Measurements from ENCODE around the gene FAP.
A peak's percentile ranks its signal among the peaks of the same experiment; 100 is the strongest.

FAP gene

GRCh38 chr2:162232027-162232426 is 11.2 kb downstream of the FAP start:
- DNase-seq (ENCODE audit: insufficient read length, low spot score) (no peak), FAIRE-seq (no peak)
- TF ChIP-seq POLR2AphosphoS5 (IDR thresholded peaks at IDR 0.05; ENCODE audit: low read depth, low read length) (no peak), POLR2A (IDR thresholded peaks at IDR 0.05; ENCODE audit: low read depth, low read length) (no peak), SPI1 (IDR thresholded peaks at IDR 0.05; ENCODE audit: low read depth, low read length) (no peak), PAX5 (IDR thresholded peaks at IDR 0.05; ENCODE audit: insufficient read depth, low read length, severe bottlenecking) (no peak), TAF1 (IDR thresholded peaks at IDR 0.05; ENCODE audit: low read depth, low read length) (no peak), POU2F2 (IDR thresholded peaks at IDR 0.05; ENCODE audit: low read depth, low read length) (no peak)

DNA sequence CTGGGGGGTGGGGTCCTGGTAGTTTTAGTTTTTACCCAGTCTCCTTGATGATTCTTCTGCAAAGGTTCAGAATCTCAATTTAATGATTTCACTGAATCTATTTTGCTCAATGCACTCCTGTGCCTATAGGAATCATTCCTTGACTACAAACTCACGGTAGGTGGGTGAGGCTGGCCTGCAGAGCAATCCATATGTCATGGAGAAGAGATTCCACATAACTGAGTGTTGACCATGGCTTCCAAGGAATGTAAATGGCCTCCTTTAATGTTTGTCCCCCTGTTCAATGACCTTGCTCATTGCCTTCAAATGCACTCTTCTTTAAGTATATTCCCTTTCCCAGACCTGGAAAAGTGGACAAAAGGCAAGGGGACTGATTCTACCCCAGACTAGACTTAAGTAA is 12.5 kb downstream of the FAP start:
- no peak for DNase-seq (ENCODE audit: insufficient read length, low spot score)
- TF ChIP-seq POU2F2 (IDR thresholded peaks at IDR 0.05; ENCODE audit: low read depth, low read length) (no peak), TAF1 (IDR thresholded peaks at IDR 0.05; ENCODE audit: low read depth, low read length) (no peak), POLR2A (IDR thresholded peaks at IDR 0.05; ENCODE audit: low read depth, low read length) (no peak), SPI1 (IDR thresholded peaks at IDR 0.05; ENCODE audit: low read depth, low read length) (no peak), PAX5 (IDR thresholded peaks at IDR 0.05; ENCODE audit: insufficient read depth, low read length, severe bottlenecking) (no peak), POLR2AphosphoS5 (IDR thresholded peaks at IDR 0.05; ENCODE audit: low read depth, low read length) (no peak)
- FAIRE-seq: no peak

DNA sequence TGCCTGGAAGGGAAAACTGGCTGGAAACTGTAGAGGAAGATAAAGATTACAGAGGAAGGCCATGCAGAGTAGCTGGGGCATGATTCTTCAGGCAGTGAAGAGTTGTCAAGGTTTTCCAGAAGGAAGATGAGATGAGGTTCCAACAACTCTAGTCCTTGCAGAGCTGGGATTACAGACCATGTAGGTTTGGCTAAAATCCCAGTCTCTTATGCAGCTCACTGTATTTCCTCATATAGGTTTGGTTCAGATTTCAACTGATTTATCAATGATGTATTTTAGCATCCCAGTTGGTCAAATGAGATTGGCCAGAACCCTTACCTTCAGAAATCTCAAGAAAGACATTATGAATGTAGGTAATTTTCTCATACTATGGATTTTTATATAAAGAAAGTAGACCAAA is 16.4 kb downstream of the FAP start:
- FAIRE-seq (no peak), DNase-seq (ENCODE audit: insufficient read length, low spot score) (no peak)
- no peak for TF ChIP-seq POLR2A (IDR thresholded peaks at IDR 0.05; ENCODE audit: low read depth, low read length)
- TF ChIP-seq POLR2AphosphoS5 (IDR thresholded peaks at IDR 0.05; ENCODE audit: low read depth, low read length): no peak
- TF ChIP-seq PAX5 (IDR thresholded peaks at IDR 0.05; ENCODE audit: insufficient read depth, low read length, severe bottlenecking): no peak

GRCh38 chr2:162221064-162221463 is 22.2 kb downstream of the FAP start:
- peak; percentile 17 for DNase-seq (ENCODE audit: insufficient read length, low spot score)
- peak; percentile 95 for FAIRE-seq
- no peak for TF ChIP-seq POLR2AphosphoS5 (IDR thresholded peaks at IDR 0.05; ENCODE audit: low read depth, low read length)
- no peak for TF ChIP-seq SPI1 (IDR thresholded peaks at IDR 0.05; ENCODE audit: low read depth, low read length)
- no peak for TF ChIP-seq PAX5 (IDR thresholded peaks at IDR 0.05; ENCODE audit: insufficient read depth, low read length, severe bottlenecking)
- no peak for TF ChIP-seq POLR2A (IDR thresholded peaks at IDR 0.05; ENCODE audit: low read depth, low read length)
- 0 out of 2 replicates have a peak, but pooled peaks have one; percentile 18 for TF ChIP-seq POU2F2 (IDR thresholded peaks at IDR 0.05; ENCODE audit: low read depth, low read length)

GRCh38 chr2:162220368-162220767 is 22.9 kb downstream of the FAP start:
- FAIRE-seq: no peak
- TF ChIP-seq POU2F2 (IDR thresholded peaks at IDR 0.05; ENCODE audit: low read depth, low read length) (no peak), PAX5 (IDR thresholded peaks at IDR 0.05; ENCODE audit: insufficient read depth, low read length, severe bottlenecking) (no peak), POLR2A (IDR thresholded peaks at IDR 0.05; ENCODE audit: low read depth, low read length) (no peak)
- DNase-seq (ENCODE audit: insufficient read length, low spot score): no peak

GRCh38 chr2:162219426-162219825 is 23.8 kb downstream of the FAP start:
- TF ChIP-seq TAF1 (IDR thresholded peaks at IDR 0.05; ENCODE audit: low read depth, low read length): no peak
- no peak for TF ChIP-seq POLR2AphosphoS5 (IDR thresholded peaks at IDR 0.05; ENCODE audit: low read depth, low read length)
- no peak for TF ChIP-seq POU2F2 (IDR thresholded peaks at IDR 0.05; ENCODE audit: low read depth, low read length)
- TF ChIP-seq PAX5 (IDR thresholded peaks at IDR 0.05; ENCODE audit: insufficient read depth, low read length, severe bottlenecking): no peak
- no peak for TF ChIP-seq SPI1 (IDR thresholded peaks at IDR 0.05; ENCODE audit: low read depth, low read length)
- TF ChIP-seq POLR2A (IDR thresholded peaks at IDR 0.05; ENCODE audit: low read depth, low read length): no peak
- FAIRE-seq (no peak), DNase-seq (ENCODE audit: insufficient read length, low spot score) (no peak)

GRCh38 chr2:162217598-162217997 is 25.6 kb downstream of the FAP start:
- no peak for TF ChIP-seq PAX5 (IDR thresholded peaks at IDR 0.05; ENCODE audit: insufficient read depth, low read length, severe bottlenecking)
- TF ChIP-seq POLR2A (IDR thresholded peaks at IDR 0.05; ENCODE audit: low read depth, low read length): no peak
- TF ChIP-seq TAF1 (IDR thresholded peaks at IDR 0.05; ENCODE audit: low read depth, low read length): no peak
- no peak for TF ChIP-seq POU2F2 (IDR thresholded peaks at IDR 0.05; ENCODE audit: low read depth, low read length)
- no peak for TF ChIP-seq POLR2AphosphoS5 (IDR thresholded peaks at IDR 0.05; ENCODE audit: low read depth, low read length)
- no peak for TF ChIP-seq SPI1 (IDR thresholded peaks at IDR 0.05; ENCODE audit: low read depth, low read length)
- DNase-seq (ENCODE audit: insufficient read length, low spot score): no peak

GRCh38 chr2:162215162-162215561 is 28.1 kb downstream of the FAP start:
- DNase-seq (ENCODE audit: insufficient read length, low spot score) (no peak), FAIRE-seq (no peak)
- TF ChIP-seq POLR2AphosphoS5 (IDR thresholded peaks at IDR 0.05; ENCODE audit: low read depth, low read length): no peak
- TF ChIP-seq POLR2A (IDR thresholded peaks at IDR 0.05; ENCODE audit: low read depth, low read length): no peak
- TF ChIP-seq TAF1 (IDR thresholded peaks at IDR 0.05; ENCODE audit: low read depth, low read length): no peak
- TF ChIP-seq SPI1 (IDR thresholded peaks at IDR 0.05; ENCODE audit: low read depth, low read length): no peak
- no peak for TF ChIP-seq PAX5 (IDR thresholded peaks at IDR 0.05; ENCODE audit: insufficient read depth, low read length, severe bottlenecking)
- no peak for TF ChIP-seq POU2F2 (IDR thresholded peaks at IDR 0.05; ENCODE audit: low read depth, low read length)

More at GRCh38 chr2:162217598-162217997, 25.6 kb downstream of the FAP start:
- no peak for FAIRE-seq

DNA sequence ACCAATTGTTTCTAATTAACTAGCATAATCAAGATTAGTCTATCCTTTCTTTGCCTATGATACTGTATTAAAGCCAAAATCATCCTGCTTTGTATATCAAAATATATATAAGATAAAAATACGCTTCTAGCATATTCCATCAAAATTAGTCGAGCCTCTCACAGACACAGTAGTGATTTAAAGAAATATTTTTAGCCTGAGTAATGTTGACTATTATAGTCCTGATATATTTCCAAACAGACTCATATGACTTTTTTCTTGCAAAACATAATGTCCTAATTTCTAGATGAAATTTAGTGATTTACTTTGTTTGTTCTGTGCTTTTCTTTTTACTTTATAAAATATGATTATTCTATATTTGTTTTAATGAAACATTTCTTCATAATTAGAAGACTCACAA is 30.9 kb downstream of the FAP start:
- no peak for TF ChIP-seq POLR2A (IDR thresholded peaks at IDR 0.05; ENCODE audit: low read depth, low read length)
- no peak for TF ChIP-seq POU2F2 (IDR thresholded peaks at IDR 0.05; ENCODE audit: low read depth, low read length)
- TF ChIP-seq TAF1 (IDR thresholded peaks at IDR 0.05; ENCODE audit: low read depth, low read length): no peak
- no peak for TF ChIP-seq SPI1 (IDR thresholded peaks at IDR 0.05; ENCODE audit: low read depth, low read length)
- no peak for TF ChIP-seq PAX5 (IDR thresholded peaks at IDR 0.05; ENCODE audit: insufficient read depth, low read length, severe bottlenecking)
- no peak for TF ChIP-seq POLR2AphosphoS5 (IDR thresholded peaks at IDR 0.05; ENCODE audit: low read depth, low read length)
- FAIRE-seq: no peak
- DNase-seq (ENCODE audit: insufficient read length, low spot score): no peak

GRCh38 chr2:162211732-162212131 is 31.5 kb downstream of the FAP start:
- TF ChIP-seq PAX5 (IDR thresholded peaks at IDR 0.05; ENCODE audit: insufficient read depth, low read length, severe bottlenecking) (no peak), POLR2A (IDR thresholded peaks at IDR 0.05; ENCODE audit: low read depth, low read length) (no peak), POU2F2 (IDR thresholded peaks at IDR 0.05; ENCODE audit: low read depth, low read length) (no peak)
- DNase-seq (ENCODE audit: insufficient read length, low spot score): no peak

More at GRCh38 chr2:162211732-162212131, 31.5 kb downstream of the FAP start:
- FAIRE-seq: no peak
